KMS-11 (cell line): ENCODE data around the gene PIK3R2.
A peak's percentile ranks its signal among the peaks of the same experiment; 100 is the strongest.

Experiments used
- H2AFZ ChIP-seq: fragments of 200-600 bp; sonication (generic); 2 replicates; pipeline ENCODE4 v1.6.1; 2016; ENCODE audit warnings: antibody characterized with exemption, mixed run types, low read depth
- H3K27ac ChIP-seq: fragments of 200-600 bp; sonication (generic); 2 replicates; pipeline ENCODE4 v1.6.1; 2016; ENCODE audit warnings: mild to moderate bottlenecking, mixed run types
- H3K27me3 ChIP-seq: fragments of 200-600 bp; sonication (generic); 2 replicates; pipeline ENCODE4 v1.6.1; 2017; ENCODE audit warnings: mild to moderate bottlenecking, low read depth, mixed run types, moderate library complexity; ENCODE audit not compliant: insufficient read depth
- H3K36me3 ChIP-seq: fragments of 200-600 bp; sonication (generic); 2 replicates; pipeline ENCODE4 v1.6.1; 2017; ENCODE audit warnings: mild to moderate bottlenecking, mixed run types; ENCODE audit not compliant: insufficient read depth
- H3K4me1 ChIP-seq: fragments of 200-600 bp; sonication (generic); 2 replicates; pipeline ENCODE4 v1.6.1; 2016; ENCODE audit warnings: mild to moderate bottlenecking, low read depth, mixed run types; ENCODE audit not compliant: poor library complexity, severe bottlenecking
- H3K4me2 ChIP-seq: fragments of 200-600 bp; sonication (generic); 2 replicates; pipeline ENCODE4 v1.7.0; 2016; ENCODE audit warnings: mild to moderate bottlenecking, mixed run types
- H3K4me3 ChIP-seq: fragments of 200-600 bp; sonication (generic); IDR thresholded peaks from 2 replicates; pipeline ENCODE4 v1.6.1; 2017; ENCODE audit warnings: low read depth, low read length, mixed read lengths; ENCODE audit not compliant: insufficient read depth
- H3K79me2 ChIP-seq: fragments of 200-600 bp; sonication (generic); 2 replicates; pipeline ENCODE4 v1.6.1; 2016; ENCODE audit warnings: low read depth, mixed run types; ENCODE audit not compliant: insufficient read depth
- H3K9ac ChIP-seq: fragments of 200-600 bp; sonication (generic); 2 replicates; pipeline ENCODE4 v1.6.1; 2016; ENCODE audit warnings: mild to moderate bottlenecking, mixed run types
- H4K20me1 ChIP-seq: fragments of 200-600 bp; sonication (generic); 2 replicates; pipeline ENCODE4 v1.6.1; 2016; ENCODE audit warnings: mild to moderate bottlenecking, mixed run types; ENCODE audit not compliant: insufficient read depth
- CTCF ChIP-seq: fragments of 200-600 bp; sonication (generic); conservative IDR thresholded peaks from 2 replicates; pipeline ENCODE4 v1.6.1; 2017; ENCODE audit warnings: low read depth, mild to moderate bottlenecking, antibody characterized with exemption, low read length, moderate library complexity, mixed read lengths

PIK3R2 gene

DNA sequence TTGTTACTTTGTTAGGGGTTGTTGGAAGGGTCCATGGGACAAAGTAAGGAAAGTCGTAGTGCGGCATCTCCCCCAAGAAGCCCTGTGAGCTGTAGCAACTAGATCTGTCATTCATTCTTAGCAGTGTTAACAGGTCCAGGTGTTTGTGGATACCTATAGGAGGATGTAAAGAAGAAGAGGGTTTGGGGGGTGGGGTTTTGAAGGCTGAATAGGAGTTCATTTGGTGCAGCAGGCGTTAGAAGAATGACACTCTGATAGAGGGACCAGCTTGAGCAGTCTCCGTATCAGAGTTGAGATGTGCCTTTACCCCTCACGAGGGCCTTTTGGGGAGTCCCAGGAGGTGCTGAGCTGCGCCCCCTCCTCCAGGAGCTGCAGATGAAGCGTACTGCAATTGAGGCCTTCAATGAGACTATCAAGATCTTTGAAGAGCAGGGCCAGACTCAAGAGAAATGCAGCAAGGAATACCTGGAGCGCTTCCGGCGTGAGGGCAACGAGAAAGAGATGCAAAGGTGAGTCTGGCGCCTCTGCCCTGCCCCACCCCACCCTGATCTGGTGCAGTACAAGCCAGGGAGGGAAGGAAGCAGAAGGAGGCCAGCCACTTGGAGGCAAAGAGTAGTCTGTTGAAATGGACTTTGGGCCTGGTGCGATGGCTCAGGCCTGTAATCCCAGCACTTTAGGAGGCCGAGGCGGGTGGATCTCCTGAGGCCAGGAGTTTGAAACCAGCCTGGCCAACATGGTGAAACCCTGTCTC lies 13.0 kb downstream of the PIK3R2 start:
- Histone ChIP-seq H4K20me1 (no peaks in the 10 kb centered on the region), H3K9ac (no peak overlapping the region), H3K36me3 (no peaks in the 10 kb centered on the region), H3K4me1 (no peaks in the 10 kb centered on the region), H3K4me2 (no peak overlapping the region), H3K27me3 (no peaks in the 10 kb centered on the region), H3K4me3 (no peak overlapping the region), H3K27ac (no peak overlapping the region), H2AFZ (no peak overlapping the region), H3K79me2 (no peaks in the 10 kb centered on the region)
- TF ChIP-seq CTCF = no peak

DNA sequence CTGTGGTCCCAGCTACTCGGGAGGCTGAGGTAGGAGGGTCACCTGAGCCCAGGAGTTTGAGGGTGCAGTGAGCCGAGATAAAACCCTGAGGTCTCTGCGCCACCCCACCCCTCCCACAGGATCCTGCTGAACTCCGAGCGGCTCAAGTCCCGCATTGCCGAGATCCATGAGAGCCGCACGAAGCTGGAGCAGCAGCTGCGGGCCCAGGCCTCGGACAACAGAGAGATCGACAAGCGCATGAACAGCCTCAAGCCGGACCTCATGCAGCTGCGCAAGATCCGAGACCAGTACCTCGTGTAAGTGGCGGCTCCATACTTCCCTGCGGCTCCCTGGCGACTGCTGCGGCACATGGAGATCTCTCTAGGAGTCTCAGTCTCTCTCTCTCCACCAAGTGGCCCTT lies 14.0 kb downstream of the PIK3R2 start:
- Histone ChIP-seq H2AFZ (no peak overlapping the region), H3K4me1 (no peaks in the 10 kb centered on the region), H4K20me1 (no peaks in the 10 kb centered on the region), H3K9ac (no peak overlapping the region), H3K79me2 (no peaks in the 10 kb centered on the region), H3K36me3 (no peaks in the 10 kb centered on the region), H3K4me3 (no peak overlapping the region), H3K27ac (no peak overlapping the region), H3K27me3 (no peaks in the 10 kb centered on the region), H3K4me2 (no peak overlapping the region)
- no peak for TF ChIP-seq CTCF

GRCh38 chr19:18167975-18168645 lies 15.1 kb downstream of the PIK3R2 start:
- Histone ChIP-seq H3K36me3 (no peaks in the 10 kb centered on the region), H3K4me2 (no peak overlapping the region), H3K27me3 (no peaks in the 10 kb centered on the region), H2AFZ (no peak overlapping the region), H3K4me1 (no peaks in the 10 kb centered on the region), H3K9ac (no peak overlapping the region), H3K79me2 (no peaks in the 10 kb centered on the region), H4K20me1 (no peaks in the 10 kb centered on the region), H3K4me3 (no peak overlapping the region), H3K27ac (no peak overlapping the region)
- TF ChIP-seq CTCF = peak; percentile 77

GRCh38 chr19:18168673-18169381 lies 15.9 kb downstream of the PIK3R2 start:
- no peak for TF ChIP-seq CTCF
- Histone ChIP-seq H3K36me3 (no peaks in the 10 kb centered on the region), H3K4me1 (peaks cover 4% of the 10 kb centered on the region), H3K4me2 (no peak overlapping the region), H3K79me2 (no peaks in the 10 kb centered on the region), H3K9ac (no peak overlapping the region), H3K27ac (no peak overlapping the region), H3K4me3 (no peak overlapping the region), H2AFZ (no peak overlapping the region), H4K20me1 (no peaks in the 10 kb centered on the region), H3K27me3 (no peaks in the 10 kb centered on the region)
